Esophagus squamous epithelium (tissue), 5 donors: ENCODE measurements around the gene PRCC. TPM values are rescaled to one million over a fixed set of nuclear protein-coding genes. Genes with fewer than 3 reads are reported as not detected.

Experiments used
- DNase-seq: peaks from one replicate; lab custom pipeline; 2025; lab: John Stamatoyannopoulos, UW
- H3K27ac ChIP-seq, 4 donors: fragments of 200-600 bp; sonication (generic); one replicate each; pipeline ENCODE4 v1.5.1; 2016 to 2019; ENCODE audit warnings: mild to moderate bottlenecking in 1 of 4
- H3K27me3 ChIP-seq, 4 donors: fragments of 200-600 bp; sonication (generic); 1 replicate in 3 of 4; 2 replicates in 1 of 4; pipeline versions ENCODE4 v1.5.1 to v1.6.0; 2017 to 2021; ENCODE audit warnings: antibody characterized with exemption in 1 of 4
- H3K36me3 ChIP-seq, 3 donors: fragments of 200-600 bp; sonication (generic); one replicate each; pipeline ENCODE4 v1.5.1; 2016 to 2019
- H3K4me1 ChIP-seq, 3 donors: fragments of 200-600 bp; sonication (generic); one replicate each; pipeline ENCODE4 v1.5.1; 2017 to 2019
- H3K4me3 ChIP-seq, 4 donors: fragments of 200-600 bp; sonication (generic); 1 replicate in 3 of 4; 2 replicates in 1 of 4; pipeline ENCODE4 v1.5.1; 2016 to 2019; ENCODE audit warnings: mild to moderate bottlenecking in 2 of 4, moderate library complexity in 1 of 4
- H3K9me3 ChIP-seq, 3 donors: fragments of 200-600 bp; sonication (generic); one replicate each; pipeline ENCODE4 v1.5.1; 2016 to 2019
- CTCF ChIP-seq, 6 experiments: fragments of 450-650 bp in 4 of 6; fragments of 200-600 bp in 2 of 6; sonication (generic) in 2 of 6; IDR thresholded peaks; one replicate each; pipeline ENCODE4 v1.5.1; 2016 to 2019; ENCODE audit warnings: antibody characterized with exemption in 6 of 6, mild to moderate bottlenecking in 4 of 6, moderate library complexity in 4 of 6
- POLR2A ChIP-seq, 4 donors: fragments of 450-650 bp; IDR thresholded peaks; one replicate each; pipeline ENCODE4 v1.6.1; 2017; ENCODE audit warnings: antibody characterized with exemption in 4 of 4, mild to moderate bottlenecking in 4 of 4, moderate library complexity in 3 of 4
- WGBS, 2 donors: methylation state at CpG; one replicate each; pipeline ENCODE4 v1.1.5; 2018; 5-methylcytosine and 5-hydroxymethylcytosine counted together
- intact Hi-C: fragments of 100-400 bp; cut with DNase I; formaldehyde crosslinking; loops from one replicate; pipeline ENCODE4 v1.15.0; 2022
- total RNA-seq, 4 donors: library from RNA; depleted of rRNA; stranded (reverse); fragments of >200 nt; gene quantifications; one replicate each; pipeline ENCODE4 v1.1.0, GENCODE V29; 2016
- donor health status: DM: yes; HTN: yes; CAD: no.

The PRCC gene
- total RNA-seq, 4 donors from 2014 or later = 35.6 to 42.6 (median 38.3) TPM

- Histone ChIP-seq H3K36me3 (peaks cover 12 to 40% (median 27%) of the 10 kb centered on the region in 3 donors), H3K27ac (no peak overlapping the region), H3K4me3 (no peak overlapping the region), H3K27me3 (no peaks in the 10 kb centered on the region), H3K9me3 (no peaks in the 10 kb centered on the region), H3K4me1 (peaks cover 9 to 57% (median 29%) of the 10 kb centered on the region in 3 donors)
- WGBS, 2 donors = 68 to 93% methylated on average over 8 to 9 of the region's 13 CpGs
- intact Hi-C loops = no loop called here
- TF ChIP-seq POLR2A (IDR thresholded peaks at IDR 0.05) (no peak), CTCF (IDR thresholded peaks at IDR 0.05) (no peak)
- no peak for DNase-seq
Observed at GRCh38 chr1:156803086-156803851, 35.9 kb downstream of the PRCC start.

- DNase-seq = no peak
- peaks cover 9 to 55% (median 29%) of the 10 kb centered on the region in 3 donors for H3K4me1 ChIP-seq
- H3K4me3 ChIP-seq = no peak overlapping the region
- no peak overlapping the region for H3K27ac ChIP-seq
- intact Hi-C loops = no loop called here
- no peaks in the 10 kb centered on the region for H3K27me3 ChIP-seq
- 50 to 76% methylated on average over 2 to 3 of the region's 3 CpGs for WGBS, 2 donors
- no peak for TF ChIP-seq POLR2A (IDR thresholded peaks at IDR 0.05)
- TF ChIP-seq CTCF (IDR thresholded peaks at IDR 0.05) = no peak
- peaks cover 12 to 32% (median 21%) of the 10 kb centered on the region in 3 donors for H3K36me3 ChIP-seq
- no peaks in the 10 kb centered on the region for H3K9me3 ChIP-seq
Observed at GRCh38 chr1:156804026-156804425, 36.7 kb downstream of the PRCC start.

GRCh38 chr1:156804572-156805243, 37.4 kb downstream of the PRCC start:
- peaks cover 12 to 25% (median 20%) of the 10 kb centered on the region in 3 donors for H3K36me3 ChIP-seq
- 21 to 61% methylated on average over 2 to 4 of the region's 6 CpGs for WGBS, 2 donors
- no peaks in the 10 kb centered on the region for H3K9me3 ChIP-seq
- peaks cover 9 to 55% (median 29%) of the 10 kb centered on the region in 3 donors for H3K4me1 ChIP-seq
- peak overlapping the region in 1 of 4 donors; percentile 10 for H3K27ac ChIP-seq
- TF ChIP-seq POLR2A (IDR thresholded peaks at IDR 0.05) (no peak), CTCF (IDR thresholded peaks at IDR 0.05) (no peak)
- no peaks in the 10 kb centered on the region for H3K27me3 ChIP-seq
- intact Hi-C loops = no loop called here
- no peak overlapping the region for H3K4me3 ChIP-seq
- DNase-seq = no peak

GRCh38 chr1:156805766-156806511, 38.6 kb downstream of the PRCC start:
- intact Hi-C loops = no loop called here
- Histone ChIP-seq H3K4me1 (peaks cover 9 to 54% (median 29%) of the 10 kb centered on the region in 3 donors), H3K36me3 (peaks cover 0 to 13% (median 8%) of the 10 kb centered on the region in 3 donors), H3K9me3 (no peaks in the 10 kb centered on the region), H3K27me3 (no peaks in the 10 kb centered on the region), H3K4me3 (no peak overlapping the region), H3K27ac (peak overlapping the region in 2 of 4 donors; percentile 14 to 35)
- WGBS, 2 donors = 45 to 48% methylated on average over 3 of the region's 3 CpGs
- no peak for DNase-seq
- TF ChIP-seq CTCF (IDR thresholded peaks at IDR 0.05) = no peak
- no peak for TF ChIP-seq POLR2A (IDR thresholded peaks at IDR 0.05)
